Neural cell (in vitro differentiated cells): Measurements from ENCODE around the gene RAB3C.

Experiments
- CTCF ChIP-seq: fragments of 450-650 bp; IDR thresholded peaks from 2 replicates; pipeline ENCODE4 v1.5.1; 2014; ENCODE audit warnings: antibody characterized with exemption, mild to moderate bottlenecking, moderate library complexity; ENCODE audit not compliant: poor library complexity, severe bottlenecking
- EP300 ChIP-seq: fragments of 450-650 bp; conservative IDR thresholded peaks from 2 replicates; pipeline ENCODE4 v1.6.1; 2014; ENCODE audit warnings: antibody characterized with exemption, mild to moderate bottlenecking, moderate library complexity; ENCODE audit not compliant: poor library complexity, severe bottlenecking
- EZH2 ChIP-seq: fragments of 200-600, 300-800 bp; shearing (Covaris generic), sonication (generic); IDR thresholded peaks from 2 replicates; pipeline ENCODE4 v1.6.1; 2014; ENCODE audit warnings: antibody characterized with exemption, low read length, borderline replicate concordance, mild to moderate bottlenecking; ENCODE audit not compliant: insufficient read depth, poor library complexity, severe bottlenecking
- REST ChIP-seq: IDR thresholded peaks from 2 replicates; pipeline ENCODE4 v1.6.1; 2012; ENCODE audit warnings: borderline replicate concordance
- SMC3 ChIP-seq: fragments of 450-650 bp; conservative IDR thresholded peaks from 2 replicates; pipeline ENCODE4 v1.6.1; 2014; ENCODE audit warnings: antibody characterized with exemption, mild to moderate bottlenecking, moderate library complexity; ENCODE audit not compliant: poor library complexity

- TF ChIP-seq SMC3 = no peak
- TF ChIP-seq CTCF = no peak
- TF ChIP-seq EP300 = no peak
- no peak for TF ChIP-seq EZH2
- no peak for TF ChIP-seq REST
Measured at GRCh38 chr5:58825441-58825840, 242.6 kb downstream of the RAB3C start.
